ENCODE data around the gene IFNA14. TPM values are rescaled to one million over a fixed set of nuclear protein-coding genes. Genes with fewer than 3 reads are reported as not detected.
"Not testable (repeated sequence)": the region's sequence is repeated elsewhere in the genome, so short reads cannot be mapped to it uniquely, and the experiment has no call there.

Gene IFNA14
- total RNA-seq, 1 experiment from 2014 or later = not detected

GRCh38 chr9:21251190-21251589, 11.4 kb upstream of the IFNA14 start:
- CTCF ChIA-PET = interaction anchor here (0.9 kb wide), 1 partner anchor 183 kb away, joined by 3 read pairs; no protein-coding TSS in a partner anchor

GRCh38 chr9:21244836-21245235, 5.0 kb upstream of the IFNA14 start:
- no peaks in the 10 kb centered on the region for H3K4me1 Mint-ChIP-seq (ENCODE audit: low read depth, unreplicated experiment)
- CTCF ChIA-PET = no interaction called here
- intact Hi-C loops (cut with micrococcal nuclease; ENCODE audit: unreplicated experiment) = no loop called here
- H3K9me3 Mint-ChIP-seq (ENCODE audit: low read depth, unreplicated experiment) = no peaks in the 10 kb centered on the region
- BruUV-seq (replicated peaks) = no TSS peak
- no peak for DNase-seq
- H3K27ac Mint-ChIP-seq (ENCODE audit: unreplicated experiment) = no peak overlapping the region
- no peaks in the 10 kb centered on the region for H3K36me3 Mint-ChIP-seq (ENCODE audit: insufficient read depth, unreplicated experiment)
- TF ChIP-seq, protein P1, sequence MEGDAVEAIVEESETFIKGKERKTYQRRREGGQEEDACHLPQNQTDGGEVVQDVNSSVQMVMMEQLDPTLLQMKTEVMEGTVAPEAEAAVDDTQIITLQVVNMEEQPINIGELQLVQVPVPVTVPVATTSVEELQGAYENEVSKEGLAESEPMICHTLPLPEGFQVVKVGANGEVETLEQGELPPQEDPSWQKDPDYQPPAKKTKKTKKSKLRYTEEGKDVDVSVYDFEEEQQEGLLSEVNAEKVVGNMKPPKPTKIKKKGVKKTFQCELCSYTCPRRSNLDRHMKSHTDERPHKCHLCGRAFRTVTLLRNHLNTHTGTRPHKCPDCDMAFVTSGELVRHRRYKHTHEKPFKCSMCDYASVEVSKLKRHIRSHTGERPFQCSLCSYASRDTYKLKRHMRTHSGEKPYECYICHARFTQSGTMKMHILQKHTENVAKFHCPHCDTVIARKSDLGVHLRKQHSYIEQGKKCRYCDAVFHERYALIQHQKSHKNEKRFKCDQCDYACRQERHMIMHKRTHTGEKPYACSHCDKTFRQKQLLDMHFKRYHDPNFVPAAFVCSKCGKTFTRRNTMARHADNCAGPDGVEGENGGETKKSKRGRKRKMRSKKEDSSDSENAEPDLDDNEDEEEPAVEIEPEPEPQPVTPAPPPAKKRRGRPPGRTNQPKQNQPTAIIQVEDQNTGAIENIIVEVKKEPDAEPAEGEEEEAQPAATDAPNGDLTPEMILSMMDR (IDR thresholded peaks at IDR 0.05; ENCODE audit: unreplicated experiment) = no peak
- no peak overlapping the region for H3K4me3 Mint-ChIP-seq (ENCODE audit: low read depth, unreplicated experiment)
- H3K27me3 Mint-ChIP-seq (ENCODE audit: unreplicated experiment) = no peaks in the 10 kb centered on the region

More at GRCh38 chr9:21251190-21251589, 11.4 kb upstream of the IFNA14 start:
- H3K27me3 Mint-ChIP-seq (ENCODE audit: unreplicated experiment) = peaks cover 3% of the 10 kb centered on the region
- intact Hi-C loops (cut with micrococcal nuclease; ENCODE audit: unreplicated experiment) = loop anchor here (2.0 to 5.0 kb wide), 2 partner anchors 56 to 538 kb away; partner anchors contain the start of gene IFNA5
- no peak for DNase-seq
- H3K4me3 Mint-ChIP-seq (ENCODE audit: low read depth, unreplicated experiment) = no peak overlapping the region
- no peaks in the 10 kb centered on the region for H3K36me3 Mint-ChIP-seq (ENCODE audit: insufficient read depth, unreplicated experiment)
- no peaks in the 10 kb centered on the region for H3K9me3 Mint-ChIP-seq (ENCODE audit: low read depth, unreplicated experiment)
- TF ChIP-seq, protein P1 (IDR thresholded peaks at IDR 0.05; ENCODE audit: unreplicated experiment) = no peak
- H3K27ac Mint-ChIP-seq (ENCODE audit: unreplicated experiment) = no peak overlapping the region
- H3K4me1 Mint-ChIP-seq (ENCODE audit: low read depth, unreplicated experiment) = peaks cover 16% of the 10 kb centered on the region
- no TSS peak for BruUV-seq (replicated peaks)

GRCh38 chr9:21236360-21236714, 3.5 kb downstream of the IFNA14 start:
- not testable (repeated sequence) for H3K9me3 Mint-ChIP-seq (ENCODE audit: low read depth, unreplicated experiment); H3K27me3 Mint-ChIP-seq (ENCODE audit: unreplicated experiment); H3K36me3 Mint-ChIP-seq (ENCODE audit: insufficient read depth, unreplicated experiment); H3K4me1 Mint-ChIP-seq (ENCODE audit: low read depth, unreplicated experiment); H3K4me3 Mint-ChIP-seq (ENCODE audit: low read depth, unreplicated experiment); BruUV-seq (replicated peaks); DNase-seq; H3K27ac Mint-ChIP-seq (ENCODE audit: unreplicated experiment)
- intact Hi-C loops (cut with micrococcal nuclease; ENCODE audit: unreplicated experiment) = loop anchor here (5.0 to 10.0 kb wide), 2 partner anchors 198 to 551 kb away; no protein-coding TSS in a partner anchor
- CTCF ChIA-PET = interaction anchor here (1.0 to 1.6 kb wide), 4 partner anchors 90 to 552 kb away, joined by 3 to 5 read pairs (median 4); no protein-coding TSS in a partner anchor

DNA sequence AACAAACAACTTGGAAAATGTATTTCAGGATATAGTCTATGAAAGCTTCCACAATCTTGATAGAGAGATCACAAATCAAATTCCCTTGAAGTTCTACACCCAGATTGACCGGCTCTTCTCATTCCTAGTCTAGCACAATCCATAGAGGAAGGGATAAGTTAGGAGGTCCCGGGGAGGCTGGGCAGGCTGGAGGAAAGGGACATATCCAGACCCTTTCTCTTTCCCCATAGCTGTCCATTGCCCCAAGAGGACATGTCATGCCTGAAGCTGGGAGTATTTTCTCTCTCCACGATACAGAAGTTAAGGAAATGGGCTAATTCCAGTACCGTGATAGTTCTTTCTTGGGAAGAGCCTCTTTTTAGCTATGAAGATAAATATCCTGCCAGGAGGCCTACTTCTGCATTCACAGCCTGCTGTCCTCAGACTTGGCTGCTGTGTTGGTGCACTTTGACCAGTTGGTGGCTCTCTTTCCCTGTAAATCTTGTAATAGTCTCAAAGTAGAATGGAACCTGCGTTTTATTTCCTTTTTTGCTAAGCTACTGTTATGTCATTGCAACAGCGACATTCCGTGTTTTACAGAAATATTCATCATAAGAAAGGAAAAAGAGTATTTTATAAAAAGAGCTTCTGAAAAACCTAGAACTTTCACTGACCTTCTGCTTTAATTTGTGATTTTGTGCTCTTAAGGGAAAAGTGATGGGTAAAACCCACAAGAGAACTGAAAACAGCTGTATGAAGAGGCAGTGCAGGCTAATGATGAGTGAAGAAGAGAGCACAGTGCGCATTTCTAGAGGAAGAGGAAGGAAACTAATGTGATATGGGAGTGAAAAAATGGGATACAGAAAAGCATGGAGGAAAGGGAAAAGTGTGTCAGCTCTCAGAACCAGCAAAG, 4.1 kb downstream of the IFNA14 start:
- not testable (repeated sequence) for H3K4me3 Mint-ChIP-seq (ENCODE audit: low read depth, unreplicated experiment); H3K9me3 Mint-ChIP-seq (ENCODE audit: low read depth, unreplicated experiment); H3K4me1 Mint-ChIP-seq (ENCODE audit: low read depth, unreplicated experiment); H3K27me3 Mint-ChIP-seq (ENCODE audit: unreplicated experiment); BruUV-seq (replicated peaks); H3K36me3 Mint-ChIP-seq (ENCODE audit: insufficient read depth, unreplicated experiment)
- peak; percentile 33 for DNase-seq
- peak overlapping the region; percentile 3 for H3K27ac Mint-ChIP-seq (ENCODE audit: unreplicated experiment)
- CTCF ChIA-PET = interaction anchor here (1.0 to 1.6 kb wide), 4 partner anchors 91 to 552 kb away, joined by 3 to 5 read pairs (median 4); no protein-coding TSS in a partner anchor
- TF ChIP-seq, protein P1 (IDR thresholded peaks at IDR 0.05; ENCODE audit: unreplicated experiment) = peak; percentile 33
- intact Hi-C loops (cut with micrococcal nuclease; ENCODE audit: unreplicated experiment) = loop anchor here (5.0 to 10.0 kb wide), 2 partner anchors 199 to 552 kb away; no protein-coding TSS in a partner anchor

Measured in Calu3 (cell line).